Left lung (tissue), 10 donors: ENCODE data around the gene BTF3L4. TPM values are rescaled to one million over a fixed set of nuclear protein-coding genes. Genes with fewer than 3 reads are reported as not detected.

Experiments
- ATAC-seq: fragments of 200-7000 bp; cut with Tn5 transposase; one replicate; pipeline ENCODE4 v1.9.1; 2020; ENCODE audit warnings: moderate library complexity
- DNase-seq, 4 donors: peaks; one replicate each; pipeline ENCODE4 v3.0.0-alpha.2; 2013 to 2020
- H3K27ac ChIP-seq, 2 donors: fragments of 200-600 bp; sonication (generic) in 1 of 2; one replicate each; pipeline versions ENCODE4 v1.5.0 to v1.8.0; 2020 to 2021
- H3K27me3 ChIP-seq, 2 donors: fragments of 200-600 bp; sonication (generic) in 1 of 2; one replicate each; pipeline versions ENCODE4 v1.5.0 to v1.8.0; 2020 to 2021
- H3K36me3 ChIP-seq, 2 donors: fragments of 200-600 bp; sonication (generic) in 1 of 2; one replicate each; pipeline versions ENCODE4 v1.5.0 to v1.8.0; 2020 to 2021
- H3K4me1 ChIP-seq, 2 donors: fragments of 200-600 bp; one replicate each; pipeline ENCODE4 v1.8.0; 2021
- H3K4me3 ChIP-seq, 2 donors: fragments of 200-600 bp; sonication (generic) in 1 of 2; one replicate each; pipeline versions ENCODE4 v1.5.0 to v1.8.0; 2020 to 2021; ENCODE audit warnings: mild to moderate bottlenecking in 1 of 2
- H3K9me3 ChIP-seq, 2 donors: fragments of 200-600 bp; sonication (generic) in 1 of 2; one replicate each; pipeline versions ENCODE4 v1.5.0 to v1.8.0; 2020 to 2021
- CTCF ChIP-seq, 2 donors: fragments of 200-600 bp; sonication (generic) in 1 of 2; IDR thresholded peaks; one replicate each; pipeline versions ENCODE4 v1.5.0 to v1.8.0; 2021; ENCODE audit warnings: antibody characterized with exemption in 2 of 2
- intact Hi-C, 2 donors: fragments of 100-400 bp; cut with DNase I; formaldehyde crosslinking; loops; one replicate each; pipeline versions ENCODE4 v1.11.2 to v1.14.2; 2022
- polyA plus RNA-seq, 6 donors: library from polyadenylated mRNA; unstranded; fragments of 120-200 nt; gene quantifications; one replicate each; pipeline ENCODE4 v1.2.1, GENCODE V29; 2013; ENCODE audit not compliant: insufficient read length in 6 of 6
- total RNA-seq, 2 donors: library from RNA; stranded (reverse); fragmentation: NEBNext Ultra II Directional; extraction: Animal tissue kit (Norgen Biotek cat#: 25700); gene quantifications; one replicate each; pipeline ENCODE4 v1.2.1, GENCODE V29; 2021
- donor health status: DM: no; HTN: yes; CAD: no.
- donor health status: DM: no; HTN: no; CAD: no.

BTF3L4 gene
- total and polyA plus RNA-seq, 8 donors = 35.6 to 78.7 (median 71.4) TPM

- peak; percentile 88 for ATAC-seq
- Histone ChIP-seq H3K9me3 (no peaks in the 10 kb centered on the region), H3K36me3 (peaks cover 0 to 14% of the 10 kb centered on the region in 2 donors), H3K4me3 (peak within 1 kb of the TSS; percentile 75 to 92), H3K27ac (peak within 1 kb of the TSS; percentile 87 to 93), H3K4me1 (peaks cover 14 to 40% of the 10 kb centered on the region in 2 donors), H3K27me3 (no peaks in the 10 kb centered on the region)
- no peak for TF ChIP-seq CTCF (IDR thresholded peaks at IDR 0.05)
- intact Hi-C loops = no loop called here
- peak; percentile 88 to 95 (median 92) for DNase-seq
These were observed 22.7 kb upstream of the BTF3L4 start, which contains the start of gene KTI12 for GRCh38 chr1:52033190-52034049. Gene KTI12, minus strand, starts transcription at chr1:52033810. Its CDS starts 49 bp downstream, at chr1:52033761.

- DNase-seq (no peak), ATAC-seq (no peak)
- no peak for TF ChIP-seq CTCF (IDR thresholded peaks at IDR 0.05)
- intact Hi-C loops = no loop called here
- H3K4me3 ChIP-seq = peak overlapping the region in 1 of 2 donors; percentile 75
- no peaks in the 10 kb centered on the region for H3K27me3 ChIP-seq
- peak overlapping the region; percentile 87 to 93 for H3K27ac ChIP-seq
- peaks cover 0 to 19% of the 10 kb centered on the region in 2 donors for H3K36me3 ChIP-seq
- no peaks in the 10 kb centered on the region for H3K9me3 ChIP-seq
- H3K4me1 ChIP-seq = peaks cover 14 to 37% of the 10 kb centered on the region in 2 donors
These were observed 22.1 kb upstream of the BTF3L4 start for GRCh38 chr1:52034050-52034384.

- TF ChIP-seq CTCF (IDR thresholded peaks at IDR 0.05) = no peak
- peaks cover 0 to 47% of the 10 kb centered on the region in 2 donors for H3K36me3 ChIP-seq
- no peak overlapping the region for H3K27ac ChIP-seq
- ATAC-seq (peak; percentile 47), DNase-seq (no peak)
- H3K4me1 ChIP-seq = peaks cover 3 to 11% of the 10 kb centered on the region in 2 donors
- no peak overlapping the region for H3K4me3 ChIP-seq
- H3K9me3 ChIP-seq = no peaks in the 10 kb centered on the region
- intact Hi-C loops = no loop called here
- H3K27me3 ChIP-seq = no peaks in the 10 kb centered on the region
These were observed 18.7 kb upstream of the BTF3L4 start for GRCh38 chr1:52037402-52037814.

GRCh38 chr1:52037909-52038308, 18.2 kb upstream of the BTF3L4 start:
- DNase-seq = no peak
- no peak overlapping the region for H3K27ac ChIP-seq
- ATAC-seq = no peak

More at GRCh38 chr1:52037909-52038308, 18.2 kb upstream of the BTF3L4 start:
- H3K9me3 ChIP-seq = no peaks in the 10 kb centered on the region
- intact Hi-C loops = no loop called here
- no peak overlapping the region for H3K4me3 ChIP-seq
- H3K4me1 ChIP-seq = peaks cover 0 to 6% of the 10 kb centered on the region in 2 donors
- TF ChIP-seq CTCF (IDR thresholded peaks at IDR 0.05) = no peak
- H3K27me3 ChIP-seq = no peaks in the 10 kb centered on the region
- H3K36me3 ChIP-seq = peaks cover 0 to 47% of the 10 kb centered on the region in 2 donors
